ENCODE results near the gene ZNF200. TPM values are rescaled to one million over a fixed set of nuclear protein-coding genes. Genes with fewer than 3 reads are reported as not detected.

Gene ZNF200
- total and polyA plus RNA-seq, 4 donors, result 4.3 to 7.8 (median 6.4) TPM

GRCh38 chr16:3193221-3194212, 41.4 kb downstream of the ZNF200 start:
- Histone ChIP-seq H3K9ac (ENCODE audit: insufficient read depth in 1 of 2, low read length in 2 of 2) (no peak overlapping the region), H3K36me3 (ENCODE audit: control insufficient read depth in 4 of 4, insufficient read depth in 4 of 4, low read length in 4 of 4) (no peaks in the 10 kb centered on the region), H3K27me3 (ENCODE audit: control insufficient read depth in 3 of 3, insufficient read depth in 3 of 3, low read length in 2 of 3) (peaks cover 6 to 81% (median 69%) of the 10 kb centered on the region in 3 donors), H3K9me3 (ENCODE audit: control insufficient read depth in 4 of 4, insufficient read depth in 3 of 4, low read length in 3 of 4) (peaks cover 0 to 18% (median 0%) of the 10 kb centered on the region in 4 donors), H3K4me1 (ENCODE audit: control insufficient read depth in 5 of 5, insufficient read depth in 5 of 5, low read length in 5 of 5) (peaks cover 0 to 9% (median 0%) of the 10 kb centered on the region in 5 donors), H3K4me3 (no peak overlapping the region), H3K27ac (ENCODE audit: low read depth in 1 of 2, low read length in 1 of 2) (no peak overlapping the region)
- ATAC-seq (ENCODE audit: insufficient read depth, low FRiP score) (no peak), DNase-seq (no peak)
- no peak for TF ChIP-seq CTCF (IDR thresholded peaks at IDR 0.05; ENCODE audit: control extremely low read depth, extremely low read depth)
- WGBS, 2 donors, result 64 to 67% methylated on average over 49 of the region's 49 CpGs

GRCh38 chr16:3192476-3193019, 42.4 kb downstream of the ZNF200 start:
- DNase-seq (no peak), ATAC-seq (ENCODE audit: insufficient read depth, low FRiP score) (no peak)
- H3K27ac ChIP-seq (ENCODE audit: low read depth in 1 of 2, low read length in 1 of 2), result no peak overlapping the region

GRCh38 chr16:3190949-3191353, 44.0 kb downstream of the ZNF200 start:
- Histone ChIP-seq H3K4me1 (ENCODE audit: control insufficient read depth in 5 of 5, insufficient read depth in 5 of 5, low read length in 5 of 5) (peaks cover 0 to 13% (median 0%) of the 10 kb centered on the region in 5 donors), H3K36me3 (ENCODE audit: control insufficient read depth in 4 of 4, insufficient read depth in 4 of 4, low read length in 4 of 4) (no peaks in the 10 kb centered on the region), H3K9ac (ENCODE audit: insufficient read depth in 1 of 2, low read length in 2 of 2) (no peak overlapping the region), H3K27me3 (ENCODE audit: control insufficient read depth in 3 of 3, insufficient read depth in 3 of 3, low read length in 2 of 3) (peaks cover 6 to 95% (median 88%) of the 10 kb centered on the region in 3 donors), H3K4me3 (no peak overlapping the region), H3K9me3 (ENCODE audit: control insufficient read depth in 4 of 4, insufficient read depth in 3 of 4, low read length in 3 of 4) (peaks cover 0 to 24% (median 0%) of the 10 kb centered on the region in 4 donors), H3K27ac (ENCODE audit: low read depth in 1 of 2, low read length in 1 of 2) (no peak overlapping the region)
- no peak for TF ChIP-seq CTCF (IDR thresholded peaks at IDR 0.05; ENCODE audit: control extremely low read depth, extremely low read depth)
- WGBS, 2 donors, result 10 to 12% methylated on average over 16 of the region's 16 CpGs
- DNase-seq (no peak), ATAC-seq (ENCODE audit: insufficient read depth, low FRiP score) (no peak)

More at GRCh38 chr16:3192476-3193019, 42.4 kb downstream of the ZNF200 start:
- 35% methylated on average over 36 of the region's 36 CpGs for WGBS, 2 donors
- TF ChIP-seq CTCF (IDR thresholded peaks at IDR 0.05; ENCODE audit: control extremely low read depth, extremely low read depth), result no peak
- H3K9me3 ChIP-seq (ENCODE audit: control insufficient read depth in 4 of 4, insufficient read depth in 3 of 4, low read length in 3 of 4), result peaks cover 0 to 19% (median 0%) of the 10 kb centered on the region in 4 donors
- H3K27me3 ChIP-seq (ENCODE audit: control insufficient read depth in 3 of 3, insufficient read depth in 3 of 3, low read length in 2 of 3), result peaks cover 6 to 89% (median 76%) of the 10 kb centered on the region in 3 donors
- no peak overlapping the region for H3K9ac ChIP-seq (ENCODE audit: insufficient read depth in 1 of 2, low read length in 2 of 2)
- H3K4me3 ChIP-seq, result no peak overlapping the region
- H3K4me1 ChIP-seq (ENCODE audit: control insufficient read depth in 5 of 5, insufficient read depth in 5 of 5, low read length in 5 of 5), result peaks cover 0 to 13% (median 0%) of the 10 kb centered on the region in 5 donors
- H3K36me3 ChIP-seq (ENCODE audit: control insufficient read depth in 4 of 4, insufficient read depth in 4 of 4, low read length in 4 of 4), result no peaks in the 10 kb centered on the region

All from lung (tissue), 12 donors.